Measurements from ENCODE around the gene SIGLEC12. TPM values are rescaled to one million over a fixed set of nuclear protein-coding genes. Genes with fewer than 3 reads are reported as not detected.

SIGLEC12 gene
- total RNA-seq, 2 donors from 2014 or later: 1.1 TPM; not detected in 1

DNA sequence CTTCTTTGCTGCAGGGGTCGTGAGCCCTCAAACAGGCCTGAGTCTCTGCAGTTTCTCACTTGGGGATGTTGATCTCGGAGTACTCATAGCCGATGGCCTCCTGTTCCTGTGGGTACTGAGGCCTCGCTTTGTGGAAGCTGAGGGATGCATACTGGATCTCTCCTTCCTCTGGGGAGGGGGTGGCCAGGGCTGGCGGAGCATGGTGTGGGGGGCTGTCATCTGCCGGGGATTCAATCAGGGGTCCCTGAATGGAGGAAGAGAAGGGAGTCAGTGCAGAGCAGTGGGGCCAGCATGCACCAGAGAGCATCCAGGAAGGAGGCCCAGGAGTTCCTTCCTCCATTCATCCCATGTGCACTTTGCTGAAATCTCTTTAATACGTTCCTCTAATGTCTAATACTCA lies 10.0 kb downstream of the SIGLEC12 start:
- ATAC-seq: no peak
- intact Hi-C loops (cut with DNase I): no loop called here
- no peak for DNase-seq

- ATAC-seq (no peak), DNase-seq (no peak)
- intact Hi-C loops (cut with DNase I): no loop called here
Measured at GRCh38 chr19:51490676-51491075, 10.9 kb downstream of the SIGLEC12 start.

- intact Hi-C loops (cut with DNase I): no loop called here
- no peak for ATAC-seq
- DNase-seq: no peak
Measured at GRCh38 chr19:51489113-51489512, 12.5 kb downstream of the SIGLEC12 start.

DNA sequence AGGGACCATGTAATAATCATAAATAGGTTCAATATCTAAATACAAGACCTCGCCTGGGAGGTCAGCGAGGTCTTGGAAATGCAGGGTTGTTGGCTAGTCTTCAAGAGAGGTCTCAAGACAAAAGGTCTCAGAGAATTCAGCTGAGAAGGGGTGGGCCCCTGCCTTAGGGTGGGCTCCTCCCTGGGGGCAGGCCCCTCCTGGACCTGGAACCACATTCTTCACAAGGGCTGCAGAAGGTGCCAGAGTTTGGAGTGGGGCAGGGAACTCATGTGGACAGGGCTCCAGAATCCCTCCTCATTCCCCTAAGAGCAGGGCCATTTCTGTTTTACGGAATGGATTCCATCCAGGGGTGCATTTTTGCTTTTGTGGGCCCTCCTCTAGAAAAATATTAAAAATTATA lies 13.1 kb downstream of the SIGLEC12 start:
- no peak for ATAC-seq
- no peak for DNase-seq
- intact Hi-C loops (cut with DNase I): no loop called here

- intact Hi-C loops (cut with DNase I): no loop called here
- ATAC-seq: no peak
- no peak for DNase-seq
Measured at GRCh38 chr19:51485960-51486660, 15.5 kb downstream of the SIGLEC12 start.

DNA sequence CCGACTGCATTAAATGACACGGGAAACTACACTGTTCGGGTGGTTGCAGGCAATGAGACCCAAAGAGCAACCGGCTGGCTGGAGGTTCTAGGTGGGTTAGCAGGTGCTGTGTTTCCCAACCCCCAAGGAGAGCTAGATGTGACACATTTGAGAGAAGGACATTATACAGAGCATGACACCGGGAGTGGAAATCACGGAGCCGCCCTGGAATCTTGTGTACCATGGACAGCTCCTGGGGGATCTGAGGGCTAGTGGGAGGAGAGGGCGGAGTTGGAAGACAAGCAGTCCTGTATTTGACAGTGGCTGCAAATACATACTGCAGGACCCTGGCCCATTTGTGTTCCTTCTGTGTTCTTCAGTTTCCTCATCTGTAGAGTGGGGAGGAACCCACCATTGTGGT lies 21.0 kb downstream of the SIGLEC12 start:
- no peak for ATAC-seq
- no peak for DNase-seq
- intact Hi-C loops (cut with DNase I): no loop called here

DNA sequence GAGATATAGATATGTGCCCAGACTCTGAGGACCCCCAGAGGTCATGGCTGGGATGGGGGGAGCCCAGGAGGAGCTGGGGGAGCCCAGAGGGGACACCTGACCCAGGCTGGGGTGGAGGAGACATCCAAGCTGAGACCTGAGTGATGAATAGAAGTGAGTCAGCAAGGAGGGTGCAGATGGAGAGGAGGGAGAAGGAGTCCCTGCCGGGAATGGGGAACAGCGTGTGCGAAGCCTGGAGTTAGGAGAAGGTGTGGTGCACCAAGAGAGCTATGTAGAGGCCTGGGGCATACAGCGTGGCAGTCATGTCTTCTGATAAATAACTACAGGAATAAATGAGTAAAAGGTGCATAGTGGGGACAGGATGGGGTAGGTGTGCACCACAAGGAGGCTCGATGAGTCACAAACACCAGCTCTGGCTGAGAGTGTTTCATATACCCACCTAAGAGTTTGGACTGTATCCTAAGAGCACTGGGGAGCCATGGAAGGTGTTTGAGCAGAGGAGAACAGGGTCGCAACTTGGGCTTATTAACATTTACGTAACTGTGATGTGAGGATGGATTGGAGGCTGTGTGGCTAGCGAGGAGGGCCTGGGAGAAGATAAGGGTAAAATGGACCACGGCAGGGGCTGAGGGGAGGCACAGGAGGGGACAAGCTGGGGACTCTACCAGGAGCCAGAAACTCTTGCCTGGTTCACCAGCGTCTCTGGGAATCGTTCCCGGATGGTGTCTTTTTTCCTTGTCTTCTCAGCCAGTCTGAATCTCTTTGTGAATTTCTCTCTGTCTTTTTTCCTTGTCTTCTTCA lies 21.9 kb downstream of the SIGLEC12 start:
- DNase-seq (no peak), ATAC-seq (no peak)
- intact Hi-C loops (cut with DNase I): loop anchor here in 1 of 2 donors (10.0 kb wide), 1 partner anchor 175 kb away; no protein-coding TSS in a partner anchor

- no peak for DNase-seq
- ATAC-seq: no peak
- intact Hi-C loops (cut with DNase I): loop anchor here in 1 of 2 donors (10.0 kb wide), 1 partner anchor 176 kb away; no protein-coding TSS in a partner anchor
Measured at GRCh38 chr19:51478381-51479234, 23.0 kb downstream of the SIGLEC12 start, which contains the start of gene CEACAM18. TSS of gene CEACAM18 (plus strand) at chr19:51478539.

GRCh38 chr19:51477344-51477743 lies 24.3 kb downstream of the SIGLEC12 start:
- ATAC-seq (no peak), DNase-seq (no peak)
- intact Hi-C loops (cut with DNase I): loop anchor here in 1 of 2 donors (10.0 kb wide), 1 partner anchor 177 kb away; no protein-coding TSS in a partner anchor

DNA sequence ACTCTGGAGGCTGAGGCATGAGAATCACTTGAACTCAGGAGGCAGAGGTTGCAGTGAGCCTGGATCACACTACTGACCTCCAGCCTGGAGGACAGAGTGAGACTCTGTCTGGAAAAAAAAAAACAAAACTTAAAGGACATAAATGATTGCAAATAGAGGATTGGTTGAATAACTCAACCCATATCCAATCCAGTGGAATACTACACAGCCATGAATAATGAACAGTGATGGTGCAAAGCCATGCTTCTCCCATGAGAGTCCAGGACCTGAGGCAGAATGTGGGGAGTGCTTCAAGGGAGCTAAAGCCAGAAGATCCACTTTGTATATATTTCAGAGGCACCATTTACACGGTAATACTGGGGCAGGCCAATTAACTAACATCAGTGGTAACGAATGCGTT lies 25.4 kb downstream of the SIGLEC12 start:
- intact Hi-C loops (cut with DNase I): loop anchor here in 1 of 2 donors (10.0 kb wide), 1 partner anchor 179 kb away; no protein-coding TSS in a partner anchor
- DNase-seq: no peak
- no peak for ATAC-seq

DNA sequence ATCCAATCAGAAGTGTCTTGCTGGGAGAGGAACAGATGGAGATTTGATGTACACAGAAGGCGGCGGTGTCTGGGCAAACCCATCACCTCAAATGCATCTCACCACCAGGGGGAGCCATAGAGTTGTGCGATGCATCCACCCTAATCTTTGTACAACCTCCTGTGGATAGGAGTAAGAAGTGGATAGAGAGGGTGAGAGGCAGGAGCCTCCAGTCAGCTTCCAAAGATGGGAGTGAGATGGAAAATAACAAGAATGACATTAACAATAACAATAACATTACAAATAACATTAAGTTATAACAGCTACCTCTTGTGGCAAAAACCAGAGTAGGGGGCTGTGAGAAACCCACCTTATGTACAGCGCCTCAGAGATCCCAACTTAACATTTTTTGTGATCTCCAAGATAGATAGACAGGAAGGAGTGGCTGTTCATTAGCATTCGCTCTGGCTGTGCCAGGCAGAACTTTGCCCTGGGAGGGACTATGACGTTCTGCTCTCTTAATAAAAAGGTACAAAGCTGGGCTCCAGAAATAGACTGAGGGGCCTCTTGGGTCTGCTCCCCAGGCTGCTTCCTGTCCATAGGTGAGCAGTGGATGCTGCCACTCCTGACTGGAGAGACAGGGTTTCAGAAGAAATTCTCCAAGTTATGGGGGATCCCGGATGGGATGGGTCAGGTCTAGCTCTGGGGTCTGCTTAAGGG lies 28.4 kb downstream of the SIGLEC12 start:
- ATAC-seq (peak; percentile 71 to 82), DNase-seq (peak; percentile 77)
- intact Hi-C loops (cut with DNase I): loop anchor here (2.0 to 10.0 kb wide), 3 partner anchors 182 to 304 kb away; no protein-coding TSS in a partner anchor

GRCh38 chr19:51472607-51473006 lies 29.0 kb downstream of the SIGLEC12 start:
- intact Hi-C loops (cut with DNase I): loop anchor here (2.0 to 10.0 kb wide), 3 partner anchors 182 to 305 kb away; no protein-coding TSS in a partner anchor
- ATAC-seq (no peak), DNase-seq (no peak)

DNA sequence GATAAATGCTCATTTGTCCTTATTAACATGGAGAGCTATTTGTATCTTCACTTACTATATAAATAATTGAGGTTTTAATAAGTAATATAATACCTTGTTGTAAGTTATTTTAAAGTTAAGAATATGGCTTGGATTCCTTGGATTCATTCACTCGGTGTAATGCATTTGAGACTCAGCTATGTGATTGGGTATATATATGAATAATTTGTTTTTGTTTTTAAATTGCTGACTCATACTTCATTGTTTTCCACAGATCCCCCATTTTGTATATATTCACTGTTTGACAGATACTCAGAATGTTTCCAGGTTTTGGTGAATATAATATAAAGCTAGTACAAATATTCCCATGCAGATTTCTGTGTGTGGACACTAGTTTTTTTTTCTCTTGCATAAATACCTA lies 30.1 kb downstream of the SIGLEC12 start:
- DNase-seq: no peak
- no peak for ATAC-seq
- intact Hi-C loops (cut with DNase I): loop anchor here (5.0 to 10.0 kb wide), 2 partner anchors 183 to 306 kb away; no protein-coding TSS in a partner anchor

DNA sequence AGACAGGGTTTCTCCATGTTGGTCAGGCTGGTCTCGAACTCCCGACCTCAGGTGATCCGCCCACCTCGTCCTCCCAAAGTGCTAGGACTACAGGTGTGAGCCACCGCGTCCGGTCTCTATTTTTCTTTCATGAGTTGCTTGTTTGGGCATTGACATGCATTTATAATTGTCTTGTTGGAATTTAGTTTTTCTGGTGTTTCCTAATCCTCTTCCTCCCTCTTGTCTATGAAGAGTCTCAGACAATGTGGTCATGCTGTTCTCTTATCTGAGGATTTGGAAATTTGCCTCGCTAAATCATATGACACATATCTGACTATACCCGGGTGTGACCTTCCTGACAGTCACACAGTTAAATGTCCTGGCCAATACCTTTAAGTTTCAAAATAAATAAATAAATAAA lies 30.6 kb downstream of the SIGLEC12 start:
- ATAC-seq (no peak), DNase-seq (no peak)
- intact Hi-C loops (cut with DNase I): loop anchor here (5.0 to 10.0 kb wide), 2 partner anchors 184 to 306 kb away; no protein-coding TSS in a partner anchor

DNA sequence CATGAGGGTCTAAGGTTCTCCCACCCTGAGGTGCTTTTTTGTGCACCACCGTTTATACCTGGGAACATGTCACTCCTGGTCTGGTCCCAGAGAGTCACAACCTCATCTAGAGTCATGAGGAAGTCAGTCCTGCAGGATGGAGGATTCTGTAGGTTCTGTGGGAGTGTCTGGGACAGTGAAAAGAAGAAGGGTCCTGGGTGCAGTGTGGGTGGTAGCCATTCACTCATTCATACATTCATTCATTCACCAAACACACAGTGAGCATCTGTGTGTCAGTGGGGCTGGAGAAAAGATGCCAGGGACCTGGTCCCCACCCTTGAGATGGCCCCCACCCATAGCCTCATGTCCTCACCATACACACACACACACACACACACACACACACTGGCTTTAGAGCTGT lies 32.0 kb downstream of the SIGLEC12 start:
- DNase-seq (no peak), ATAC-seq (no peak)
- intact Hi-C loops (cut with DNase I): loop anchor here (5.0 to 10.0 kb wide), 2 partner anchors 185 to 308 kb away; no protein-coding TSS in a partner anchor

DNA sequence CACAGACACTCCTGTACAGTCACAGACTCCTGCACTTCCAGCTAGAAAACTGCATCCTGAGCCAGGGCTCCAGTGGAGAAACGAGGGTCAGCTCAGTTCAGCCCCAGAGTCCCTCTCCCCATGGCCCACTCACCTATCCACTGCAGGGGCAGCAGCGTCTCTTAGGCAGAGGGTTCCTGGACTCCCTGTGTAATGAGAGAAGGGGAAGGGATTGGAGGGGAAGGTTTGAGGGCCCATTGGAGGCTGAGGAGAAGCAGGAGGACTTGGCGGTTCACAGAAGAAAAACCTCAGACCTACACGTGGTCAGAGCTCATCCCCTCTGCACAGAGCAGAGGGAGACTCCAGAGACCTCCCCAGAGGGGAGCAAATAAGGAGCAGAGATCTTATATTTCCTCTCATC lies 32.4 kb downstream of the SIGLEC12 start:
- ATAC-seq (no peak), DNase-seq (no peak)
- intact Hi-C loops (cut with DNase I): no loop called here

GRCh38 chr19:51468545-51468920 lies 33.1 kb downstream of the SIGLEC12 start:
- no peak for ATAC-seq
- intact Hi-C loops (cut with DNase I): no loop called here
- no peak for DNase-seq

DNA sequence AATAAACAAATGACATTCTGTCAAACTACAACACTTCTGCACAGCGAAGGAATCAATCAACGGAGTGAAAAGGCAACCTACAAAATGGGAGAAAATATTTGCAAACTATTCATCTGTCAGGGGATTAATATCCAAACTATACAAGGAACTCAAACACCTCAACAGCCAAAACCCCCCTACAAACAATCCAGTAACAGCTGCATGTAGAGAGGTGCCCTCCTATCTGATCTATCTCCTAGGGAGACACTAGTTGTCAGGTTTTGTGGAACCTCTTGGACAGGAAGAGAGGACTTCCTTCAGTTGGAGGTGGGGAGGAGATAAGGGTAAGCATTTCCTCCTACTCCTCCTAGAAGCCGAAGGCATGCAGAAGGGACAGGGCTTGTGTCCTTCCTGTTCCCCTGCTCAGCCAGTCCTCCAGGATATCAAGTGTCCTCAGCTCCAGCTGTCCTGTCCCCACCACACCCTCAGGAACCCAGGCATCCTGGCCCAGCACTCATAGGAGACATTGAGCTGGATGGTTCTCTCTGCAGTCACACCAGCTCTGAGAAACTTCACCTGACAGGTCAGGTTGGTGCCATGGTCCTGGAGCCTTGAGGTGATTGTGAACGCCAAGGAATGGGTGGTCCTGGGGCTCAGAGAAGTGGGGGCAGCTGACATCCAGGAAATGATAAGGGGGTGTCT lies 33.6 kb downstream of the SIGLEC12 start:
- no peak for DNase-seq
- intact Hi-C loops (cut with DNase I): no loop called here
- no peak for ATAC-seq
